HG02642 (cell line): Measurements from ENCODE around the gene ZNF423.

Experiments used
- ATAC-seq: cut with Tn5 transposase; IDR thresholded peaks from one replicate; pipeline ENCODE4 v1.9.1; 2021; ENCODE audit warnings: mild to moderate bottlenecking; ENCODE audit not compliant: unreplicated experiment, poor library complexity

Gene ZNF423

DNA sequence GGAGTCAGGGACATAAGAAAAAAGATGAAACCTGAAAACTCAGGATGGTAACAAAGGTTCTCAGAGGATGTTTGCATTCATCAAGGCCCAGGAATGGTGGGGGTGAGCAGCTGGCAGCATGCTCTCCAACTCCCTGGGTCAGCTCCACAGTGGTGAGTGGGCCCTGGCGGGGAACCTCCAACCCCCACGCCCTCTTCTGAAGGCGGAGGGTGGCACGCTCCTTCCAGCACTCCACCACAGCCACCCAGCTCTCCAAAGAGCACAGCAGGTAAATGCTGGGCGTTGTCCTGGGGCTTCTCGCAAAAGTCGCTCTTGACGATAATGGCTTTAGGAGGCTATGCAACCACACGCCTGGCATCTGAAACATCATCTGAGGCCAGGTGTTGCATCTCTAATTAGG, 308.5 kb downstream of the ZNF423 start:
- no peak for ATAC-seq

GRCh38 chr16:49546735-49547134, 309.2 kb downstream of the ZNF423 start:
- ATAC-seq = no peak

GRCh38 chr16:49545741-49546448, 310.0 kb downstream of the ZNF423 start:
- ATAC-seq = no peak

- ATAC-seq = no peak
These were observed 310.7 kb downstream of the ZNF423 start for GRCh38 chr16:49545243-49545642.

DNA sequence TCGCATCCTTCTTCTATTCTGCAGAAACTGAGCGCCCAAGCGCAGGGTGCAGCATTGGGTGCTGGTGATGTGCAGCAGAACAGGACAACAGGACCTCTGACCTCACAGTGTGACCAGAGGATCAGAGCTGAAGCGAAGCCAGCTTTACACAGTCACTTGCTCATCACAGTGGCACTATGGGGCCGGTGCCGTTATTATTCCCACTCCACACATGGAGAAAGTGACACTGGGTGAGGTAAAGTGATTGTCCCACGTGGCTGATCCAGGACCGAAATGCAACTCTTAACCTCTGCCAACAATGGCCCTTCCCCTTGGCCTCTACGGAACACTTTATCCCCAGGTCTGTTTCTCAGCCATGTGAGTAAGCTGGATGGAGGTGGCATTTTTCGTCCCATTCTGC, 311.1 kb downstream of the ZNF423 start:
- no peak for ATAC-seq

DNA sequence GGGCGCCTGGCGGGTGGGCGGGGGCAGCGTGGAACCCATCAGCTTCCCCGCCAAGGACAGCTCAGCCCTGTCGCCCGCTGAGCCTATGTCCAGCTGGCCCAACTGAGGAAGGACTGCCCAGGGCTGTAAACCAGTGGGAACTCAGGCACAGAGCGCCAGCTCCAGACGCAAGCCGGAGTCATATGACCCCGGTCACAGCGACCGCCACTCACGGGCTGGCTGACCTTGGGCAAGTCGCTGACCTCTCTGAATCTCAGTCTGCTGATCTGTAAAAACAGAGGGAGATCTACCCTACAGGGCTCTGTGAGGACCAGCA, 312.3 kb downstream of the ZNF423 start:
- no peak for ATAC-seq

DNA sequence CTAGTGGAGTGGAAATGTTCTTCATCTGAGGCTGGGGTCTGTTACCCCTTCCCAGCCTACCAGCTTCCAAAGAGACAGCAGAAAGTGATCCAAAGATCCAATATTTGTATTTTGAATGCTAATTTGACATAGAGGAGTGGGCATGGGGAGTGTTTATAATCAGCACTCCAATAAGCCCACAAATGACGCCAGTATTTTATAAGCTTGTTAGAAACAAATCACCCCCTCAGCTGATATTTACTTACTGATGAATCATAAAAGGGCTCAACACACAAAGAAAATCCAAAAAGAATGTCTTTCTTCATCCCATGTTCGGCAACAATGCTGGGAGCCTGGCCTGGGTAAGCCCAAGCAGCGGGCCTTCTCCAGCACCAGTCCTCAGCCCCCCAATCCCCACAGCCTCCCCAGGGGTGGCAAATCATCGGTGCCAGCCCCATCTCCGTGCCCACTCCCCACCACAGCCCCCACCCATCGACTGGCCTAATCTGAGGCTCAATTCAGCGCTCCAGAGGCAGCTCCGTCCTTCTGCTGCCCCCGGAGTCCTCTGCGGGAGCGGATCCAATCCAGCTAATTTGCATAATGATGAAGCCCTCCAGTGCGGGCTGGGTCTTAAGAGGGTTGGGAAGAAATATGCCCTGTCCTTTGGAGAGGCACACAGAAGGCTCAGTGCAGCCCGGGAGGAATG, 312.8 kb downstream of the ZNF423 start:
- no peak for ATAC-seq

DNA sequence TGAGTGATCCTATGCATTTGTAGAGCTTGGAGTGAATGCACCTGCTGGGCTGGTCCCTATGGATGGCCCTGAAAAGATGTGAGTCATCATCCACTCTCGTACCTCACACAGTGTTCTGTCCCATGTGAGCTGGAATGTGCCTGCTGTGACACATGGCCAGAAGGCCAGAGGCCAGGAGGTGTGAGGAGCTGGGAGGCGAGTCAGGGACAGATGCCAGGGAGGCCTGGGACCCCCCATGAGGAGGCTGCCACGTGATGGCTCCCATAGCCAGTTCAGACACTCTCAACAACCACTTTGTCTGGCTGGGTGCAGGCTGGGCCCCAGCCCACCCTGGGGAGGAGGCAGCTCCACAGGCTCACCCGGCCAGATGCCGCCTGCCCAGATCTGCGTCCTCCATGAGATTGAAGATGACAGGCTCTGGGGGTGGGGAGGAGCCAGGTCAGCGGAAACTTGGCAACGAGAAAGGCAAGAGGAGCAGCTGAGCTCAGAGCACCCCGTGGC, 313.5 kb downstream of the ZNF423 start:
- ATAC-seq = no peak

DNA sequence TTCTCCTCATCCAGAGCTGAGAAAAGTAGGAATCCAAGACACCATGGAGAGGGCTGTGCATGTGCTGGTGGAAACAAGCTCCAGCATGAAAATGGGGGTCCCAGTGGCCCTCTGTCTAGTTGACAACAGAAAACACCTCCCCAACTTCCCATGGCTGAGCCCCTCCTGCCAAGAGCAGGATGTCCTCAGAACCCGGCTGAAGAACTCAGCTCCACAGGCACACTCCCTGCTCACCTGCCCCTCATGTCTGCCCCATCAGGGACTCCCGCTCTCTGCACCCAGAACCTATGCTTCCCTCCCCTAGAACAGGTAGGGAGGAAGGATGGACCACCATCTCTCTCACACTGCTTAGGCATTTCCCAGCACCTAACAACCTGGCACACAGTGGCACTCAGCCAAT, 315.1 kb downstream of the ZNF423 start:
- no peak for ATAC-seq

- ATAC-seq = no peak
These were observed 316.2 kb downstream of the ZNF423 start for GRCh38 chr16:49539758-49540157.

- no peak for ATAC-seq
These were observed 317.9 kb downstream of the ZNF423 start for GRCh38 chr16:49537924-49538459.

GRCh38 chr16:49534901-49535610, 320.9 kb downstream of the ZNF423 start:
- no peak for ATAC-seq

GRCh38 chr16:49533422-49533821, 322.5 kb downstream of the ZNF423 start:
- ATAC-seq = no peak

- ATAC-seq = no peak
These were observed 323.0 kb downstream of the ZNF423 start for GRCh38 chr16:49532873-49533272.

DNA sequence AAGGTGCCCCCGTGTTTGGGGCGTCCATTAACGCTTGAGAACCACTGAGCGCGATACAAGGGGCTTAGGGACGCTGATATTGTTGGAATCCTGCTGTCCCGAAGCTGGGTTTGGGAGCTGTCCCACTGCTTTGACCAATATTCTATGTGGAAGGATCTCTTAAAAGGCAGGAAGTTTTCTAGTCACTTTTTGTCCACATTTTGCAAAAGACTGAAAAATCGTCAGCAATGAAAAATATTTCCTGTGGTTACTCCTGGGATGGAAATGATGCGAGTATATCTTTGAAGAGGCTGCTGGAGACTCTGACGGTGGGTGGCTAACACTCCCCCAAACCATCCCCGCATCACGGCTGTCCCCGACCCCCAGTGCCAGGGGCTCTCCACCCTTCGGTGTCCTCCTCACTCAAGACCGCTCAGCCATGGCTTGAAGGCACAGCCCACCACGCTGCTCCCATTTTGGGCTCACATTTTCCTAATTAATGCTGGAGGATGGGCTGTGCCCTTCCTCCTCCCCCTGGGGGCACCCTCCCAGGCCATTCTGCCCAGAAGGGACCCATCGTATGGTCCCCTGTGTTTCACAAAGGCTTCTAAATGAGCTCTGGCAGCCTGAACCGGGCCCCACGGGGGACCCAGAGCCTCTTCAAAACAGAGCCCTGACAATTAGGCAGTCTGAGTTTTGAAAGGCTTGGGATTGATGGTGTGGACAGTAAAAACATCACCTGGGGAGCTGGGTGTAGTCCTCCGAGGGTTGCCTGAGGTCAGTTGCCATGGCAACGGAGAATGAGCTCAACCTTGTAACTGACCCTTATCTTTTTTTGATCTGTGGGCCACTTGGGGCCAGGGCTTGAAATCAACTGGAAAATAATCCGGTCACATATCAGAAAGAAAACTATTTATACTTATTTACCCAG, 323.7 kb downstream of the ZNF423 start:
- ATAC-seq = no peak

DNA sequence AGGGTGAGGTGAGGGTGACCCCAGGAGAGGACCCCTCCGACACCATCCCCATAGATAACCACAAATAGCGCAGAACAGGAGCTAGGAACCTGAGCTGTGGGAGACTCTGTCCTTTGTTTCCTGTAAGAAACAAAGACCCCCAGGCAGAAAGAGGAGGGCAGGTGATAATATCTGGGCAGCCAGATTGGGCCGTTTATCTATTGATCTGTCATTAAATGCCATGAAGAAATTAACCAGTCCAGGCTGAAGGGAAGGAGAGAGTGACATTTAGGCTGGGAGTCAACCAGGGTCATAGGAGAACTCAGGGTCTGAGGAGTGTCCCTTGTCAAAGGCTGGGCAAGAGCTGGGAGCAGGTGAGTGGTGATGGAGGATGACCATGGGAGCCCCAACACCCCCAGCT, 324.5 kb downstream of the ZNF423 start:
- no peak for ATAC-seq

GRCh38 chr16:49530427-49530970, 325.4 kb downstream of the ZNF423 start:
- ATAC-seq = no peak

- no peak for ATAC-seq
These were observed 326.4 kb downstream of the ZNF423 start for GRCh38 chr16:49529411-49530045.

GRCh38 chr16:49528866-49529288, 327.0 kb downstream of the ZNF423 start:
- no peak for ATAC-seq
